Natural killer cell (primary cell): ENCODE data around the gene ARHGDIA. TPM values are rescaled to one million over a fixed set of nuclear protein-coding genes. Genes with fewer than 3 reads are reported as not detected.

Source experiments
- ATAC-seq, 3 donors: fragments of 150-1000 bp in 2 of 3; fragments of 200-7000 bp in 1 of 3; cut with Tn5 transposase; 1 replicate in 1 of 3; 2 replicates in 2 of 3; pipeline ENCODE4 v1.10.0; 2021; ENCODE audit warnings: mild to moderate bottlenecking in 2 of 3, moderate library complexity in 2 of 3
- DNase-seq, 2 donors: peaks; one replicate each; pipeline versions ENCODE4 v3.0.0 to v3.0.0-alpha.2; 2013 to 2021; ENCODE audit warnings: mixed read lengths in 1 of 2
- H3K27ac ChIP-seq: one replicate; pipeline ENCODE4 v1.5.1; 2013; ENCODE audit warnings: mild to moderate bottlenecking, low read length
- H3K27me3 ChIP-seq: one replicate; pipeline ENCODE4 v1.6.1; 2013; ENCODE audit warnings: low read length; ENCODE audit not compliant: control insufficient read depth, insufficient read depth
- H3K36me3 ChIP-seq: one replicate; pipeline ENCODE4 v1.6.1; 2013; ENCODE audit warnings: low read length; ENCODE audit not compliant: control insufficient read depth, insufficient read depth
- H3K4me1 ChIP-seq: one replicate; pipeline ENCODE4 v1.6.1; 2013; ENCODE audit warnings: low read length; ENCODE audit not compliant: control insufficient read depth, insufficient read depth
- H3K4me3 ChIP-seq: one replicate; pipeline ENCODE4 v1.5.1; 2013; ENCODE audit warnings: low read length
- H3K9me3 ChIP-seq: one replicate; pipeline ENCODE4 v1.6.1; 2013; ENCODE audit warnings: low read length; ENCODE audit not compliant: control insufficient read depth, insufficient read depth
- H3K27ac Mint-ChIP-seq, 2 donors: one replicate each; pipeline ENCODE4 v1.8.0; 2022; ENCODE audit warnings: mild to moderate bottlenecking in 2 of 2, mixed read lengths in 2 of 2, moderate library complexity in 1 of 2
- H3K27me3 Mint-ChIP-seq, 2 donors: one replicate each; pipeline ENCODE4 v1.8.0; 2022; ENCODE audit warnings: low read depth in 2 of 2, mixed read lengths in 2 of 2
- H3K36me3 Mint-ChIP-seq: one replicate; pipeline ENCODE4 v1.8.0; 2022; ENCODE audit warnings: mixed read lengths
- H3K4me1 Mint-ChIP-seq, 2 donors: one replicate each; pipeline ENCODE4 v1.8.0; 2022; ENCODE audit warnings: mixed read lengths in 2 of 2
- H3K4me3 Mint-ChIP-seq: one replicate; pipeline ENCODE4 v1.8.0; 2022; ENCODE audit warnings: mild to moderate bottlenecking, moderate library complexity, mixed read lengths
- H3K9me3 Mint-ChIP-seq, 2 donors: one replicate each; pipeline ENCODE4 v1.8.0; 2022; ENCODE audit warnings: mixed read lengths in 2 of 2
- CTCF ChIP-seq: fragments of 200-600 bp; IDR thresholded peaks from one replicate; pipeline ENCODE4 v1.8.0; 2022; ENCODE audit warnings: antibody characterized with exemption
- WGBS: methylation state at CpG from one replicate; pipeline ENCODE4 v1.1.7; 2013; ENCODE audit warnings: missing lambda C conversion rate; ENCODE audit not compliant: insufficient coverage; 5-methylcytosine and 5-hydroxymethylcytosine counted together
- intact Hi-C: fragments of 100-400 bp; cut with micrococcal nuclease; formaldehyde crosslinking; loops from one replicate; pipeline ENCODE4 v1.14.2; 2022
- total RNA-seq, 4 donors: library from RNA; stranded (reverse); fragments of 120-200 nt in 1 of 4; gene quantifications; one replicate each; pipeline versions ENCODE4 v1.2.3 to v1.2.4, GENCODE V29; 2013 to 2022

Gene ARHGDIA
- total RNA-seq, 3 donors from 2014 or later (not counting 1 experiment from before 2014, with no cell fraction given): 600 to 824 (median 689) TPM

DNA sequence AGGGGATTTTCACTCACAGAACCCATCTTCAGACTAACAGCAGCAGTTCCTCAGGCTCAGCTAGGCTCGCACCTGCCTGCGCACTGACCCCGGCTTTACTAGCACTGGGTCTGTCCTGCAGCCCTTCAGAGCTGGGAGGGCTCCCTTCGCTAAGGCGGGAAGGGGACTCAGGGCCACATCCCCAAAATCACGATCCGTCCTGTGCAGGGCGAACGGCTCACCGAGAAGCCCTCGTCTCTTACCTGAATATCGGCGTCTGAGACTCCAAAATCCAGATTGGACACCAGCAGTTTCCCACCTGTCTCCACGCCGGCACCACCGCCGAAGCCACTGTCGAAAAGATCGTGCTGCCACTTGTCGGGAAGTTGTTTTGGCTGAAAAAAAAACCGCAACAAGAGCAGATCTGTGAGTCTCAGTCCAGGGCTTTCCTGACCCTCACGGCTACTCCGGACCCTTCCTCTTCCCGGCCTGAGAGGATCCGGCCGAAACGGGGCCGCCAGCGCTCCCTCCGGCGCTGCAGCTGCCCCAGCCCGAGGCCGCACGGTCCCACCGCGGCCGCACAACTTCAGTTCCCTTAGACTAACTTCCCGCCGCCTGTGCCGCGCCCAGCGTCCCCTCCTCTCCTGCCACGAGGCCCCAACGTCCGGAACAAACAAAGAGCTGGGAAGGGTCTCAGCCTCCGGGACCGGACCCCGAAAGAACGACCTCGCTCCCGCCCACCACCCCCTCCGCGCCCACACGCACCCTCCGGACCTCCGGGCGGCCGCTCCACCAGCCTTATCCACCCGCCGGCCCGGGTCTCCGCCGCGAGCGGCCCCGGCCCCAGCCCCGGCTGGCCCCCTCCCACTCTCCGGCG, 19.5 kb upstream of the ARHGDIA start:
- H3K4me1 ChIP-seq: peaks cover 23% of the 10 kb centered on the region
- no peaks in the 10 kb centered on the region for H3K9me3 ChIP-seq
- peak overlapping the region; percentile 48 for H3K4me3 ChIP-seq
- no peak for TF ChIP-seq CTCF
- DNase-seq: peak in 1 of 2 donors; percentile 47
- H3K27ac ChIP-seq: peak overlapping the region; percentile 70
- no peaks in the 10 kb centered on the region for H3K27me3 ChIP-seq
- peaks cover 47% of the 10 kb centered on the region for H3K36me3 ChIP-seq
- ATAC-seq: peak in 1 of 3 donors; percentile 1
- intact Hi-C loops: no loop called here
- Mint-ChIP-seq H3K27me3 (no peaks in the 10 kb centered on the region), H3K4me1 (peaks cover 10 to 21% of the 10 kb centered on the region in 2 donors), H3K9me3 (no peaks in the 10 kb centered on the region), H3K36me3 (no peaks in the 10 kb centered on the region), H3K4me3 (peak overlapping the region; percentile 84), H3K27ac (peak overlapping the region; percentile 93 to 96)
- 10% methylated on average over 65 of the region's 69 CpGs for WGBS

DNA sequence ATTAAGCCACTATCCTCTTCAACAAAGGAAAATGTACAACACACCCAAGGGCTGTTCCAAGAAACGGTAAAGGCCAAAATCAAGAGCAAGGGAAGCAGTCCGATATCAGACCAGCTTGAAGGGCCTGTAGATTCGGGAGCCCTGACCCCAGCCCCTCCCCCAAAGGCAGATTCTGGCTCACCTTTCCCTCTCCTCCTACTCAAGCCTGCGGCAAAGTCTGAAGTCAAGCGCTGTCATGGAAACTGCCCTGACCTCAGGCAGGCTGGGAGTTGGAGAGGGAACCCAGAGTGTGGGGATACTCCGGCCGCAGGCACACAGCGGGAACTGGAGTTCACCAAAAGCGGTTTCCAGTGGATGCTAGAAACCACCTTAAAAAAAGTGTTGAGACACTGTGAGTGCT, 18.5 kb upstream of the ARHGDIA start:
- H3K4me1 Mint-ChIP-seq: peaks cover 10 to 25% of the 10 kb centered on the region in 2 donors
- no peaks in the 10 kb centered on the region for H3K27me3 Mint-ChIP-seq
- peak overlapping the region; percentile 93 to 96 for H3K27ac Mint-ChIP-seq
- TF ChIP-seq CTCF: no peak
- no peak overlapping the region for H3K27ac ChIP-seq
- H3K9me3 ChIP-seq: no peaks in the 10 kb centered on the region
- DNase-seq (no peak), ATAC-seq (no peak)
- H3K4me3 ChIP-seq: no peak overlapping the region
- intact Hi-C loops: no loop called here
- peaks cover 48% of the 10 kb centered on the region for H3K36me3 ChIP-seq
- peaks cover 23% of the 10 kb centered on the region for H3K4me1 ChIP-seq
- no peaks in the 10 kb centered on the region for H3K36me3 Mint-ChIP-seq
- WGBS: 96% methylated on average over 9 of the region's 9 CpGs
- H3K27me3 ChIP-seq: no peaks in the 10 kb centered on the region
- peak overlapping the region; percentile 84 for H3K4me3 Mint-ChIP-seq
- no peaks in the 10 kb centered on the region for H3K9me3 Mint-ChIP-seq

- peak overlapping the region in 1 of 2 donors; percentile 48 for H3K27ac Mint-ChIP-seq
- no peak for DNase-seq
Observed at GRCh38 chr17:81888988-81889595, 18.0 kb upstream of the ARHGDIA start.

More at GRCh38 chr17:81888988-81889595, 18.0 kb upstream of the ARHGDIA start:
- no peak for ATAC-seq
- intact Hi-C loops: no loop called here
- peaks cover 46% of the 10 kb centered on the region for H3K36me3 ChIP-seq
- H3K27me3 Mint-ChIP-seq: no peaks in the 10 kb centered on the region
- WGBS: 97% methylated on average over 16 of the region's 16 CpGs
- peaks cover 10 to 25% of the 10 kb centered on the region in 2 donors for H3K4me1 Mint-ChIP-seq
- peak overlapping the region; percentile 61 for H3K4me3 Mint-ChIP-seq
- peaks cover 23% of the 10 kb centered on the region for H3K4me1 ChIP-seq
- TF ChIP-seq CTCF: no peak
- no peak overlapping the region for H3K27ac ChIP-seq
- no peaks in the 10 kb centered on the region for H3K9me3 ChIP-seq
- H3K27me3 ChIP-seq: no peaks in the 10 kb centered on the region
- no peaks in the 10 kb centered on the region for H3K9me3 Mint-ChIP-seq
- H3K36me3 Mint-ChIP-seq: no peaks in the 10 kb centered on the region
- H3K4me3 ChIP-seq: no peak overlapping the region
